IPS-NIHi11 (cell line): ENCODE measurements around the gene CHD1.
A peak's percentile ranks its signal among the peaks of the same experiment; 100 is the strongest.

Experiments
- DNase-seq: peaks from one replicate; pipeline ENCODE4 v3.0.0; 2012; ENCODE audit warnings: mixed read lengths, low spot score

CHD1 gene

GRCh38 chr5:98935206-98935605 is 6.4 kb upstream of the CHD1 start:
- no peak for DNase-seq

- DNase-seq = no peak
Measured at GRCh38 chr5:98934546-98934945, 5.7 kb upstream of the CHD1 start.

- DNase-seq = no peak
Measured at GRCh38 chr5:98933445-98934072, 4.8 kb upstream of the CHD1 start.

- DNase-seq = no peak
Measured at GRCh38 chr5:98930972-98931762, 2.4 kb upstream of the CHD1 start.

- no peak for DNase-seq
Measured at GRCh38 chr5:98929710-98930298, 997 bp upstream of the CHD1 start.

DNA sequence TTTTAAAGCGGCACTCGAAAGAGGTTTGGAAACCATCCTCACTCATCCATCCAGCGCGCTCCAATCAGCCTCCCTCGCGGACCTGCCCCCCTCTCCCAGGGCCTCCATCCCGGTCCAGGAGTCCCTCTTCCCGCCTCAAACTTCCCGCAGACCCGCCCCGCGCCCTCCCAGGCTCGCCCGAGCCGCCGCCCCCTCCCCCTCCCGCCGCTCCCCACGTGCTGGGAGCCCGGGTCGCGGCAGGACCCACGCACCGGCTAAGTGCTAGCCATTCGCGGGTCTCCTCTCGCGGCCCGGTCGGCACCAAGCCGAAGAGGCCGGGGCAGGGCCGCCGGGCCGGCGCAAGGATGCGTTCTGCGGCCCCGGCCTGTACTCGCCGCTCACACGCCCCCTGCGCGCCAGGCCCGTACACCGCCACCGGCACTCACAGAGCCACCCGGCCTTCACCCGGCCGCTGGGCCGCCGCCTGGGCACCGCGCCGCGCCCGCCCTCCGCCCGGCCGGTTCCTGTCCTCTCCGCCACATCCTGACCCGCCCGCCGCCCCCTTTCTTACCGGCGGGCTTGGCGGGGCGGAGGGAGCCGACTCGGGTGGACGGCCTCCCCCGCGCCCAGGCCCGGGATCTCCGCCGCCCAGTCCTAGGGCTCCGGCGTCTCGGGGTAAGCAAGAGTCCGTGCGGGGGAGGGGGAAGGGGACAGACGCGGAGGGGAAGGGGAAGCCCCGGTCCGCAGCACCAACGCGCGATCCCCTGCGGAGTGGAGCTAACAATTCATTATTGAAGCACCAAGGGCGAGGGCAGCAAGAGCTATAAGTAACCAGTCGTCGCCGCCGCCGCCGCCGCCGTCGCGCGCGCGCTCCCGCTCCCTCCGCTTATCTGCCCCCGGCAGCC is 576 bp downstream of the CHD1 start:
- peak; percentile 73 for DNase-seq

DNA sequence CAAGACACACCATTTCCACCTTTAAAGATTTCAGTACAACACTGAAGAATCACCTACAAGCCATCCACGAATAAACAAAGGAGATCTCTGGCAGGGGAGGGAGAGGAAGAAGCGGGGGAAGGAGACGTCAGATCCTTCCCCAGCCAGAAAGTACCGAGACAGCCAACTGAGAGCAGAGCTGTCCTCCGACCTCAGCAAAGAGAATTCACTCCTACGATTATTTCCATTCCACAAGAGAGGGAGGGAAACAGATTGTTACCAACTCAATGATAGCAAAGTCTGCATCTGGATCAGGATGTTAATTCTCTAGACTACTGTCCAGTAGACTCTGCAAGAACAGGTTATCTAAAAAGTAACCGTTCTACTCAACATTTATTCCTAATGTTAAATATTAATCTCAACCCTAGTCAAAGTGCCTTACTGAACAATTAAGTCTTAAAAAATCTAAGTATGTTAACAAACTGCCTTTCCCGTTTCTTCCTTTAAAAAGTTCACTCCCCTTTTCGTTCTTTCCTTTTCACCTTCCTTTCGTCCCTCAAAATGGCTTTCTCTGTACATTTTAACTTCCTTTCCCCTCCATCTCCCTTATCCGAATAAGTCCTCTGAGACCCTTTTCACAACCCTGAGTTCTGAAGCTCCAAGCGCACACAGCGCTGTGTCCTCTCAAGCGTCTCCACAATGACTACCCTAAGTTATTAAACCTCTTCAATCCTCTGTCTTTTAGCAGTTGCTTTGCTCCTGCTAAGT is 1.4 kb downstream of the CHD1 start:
- peak; percentile 41 for DNase-seq

DNA sequence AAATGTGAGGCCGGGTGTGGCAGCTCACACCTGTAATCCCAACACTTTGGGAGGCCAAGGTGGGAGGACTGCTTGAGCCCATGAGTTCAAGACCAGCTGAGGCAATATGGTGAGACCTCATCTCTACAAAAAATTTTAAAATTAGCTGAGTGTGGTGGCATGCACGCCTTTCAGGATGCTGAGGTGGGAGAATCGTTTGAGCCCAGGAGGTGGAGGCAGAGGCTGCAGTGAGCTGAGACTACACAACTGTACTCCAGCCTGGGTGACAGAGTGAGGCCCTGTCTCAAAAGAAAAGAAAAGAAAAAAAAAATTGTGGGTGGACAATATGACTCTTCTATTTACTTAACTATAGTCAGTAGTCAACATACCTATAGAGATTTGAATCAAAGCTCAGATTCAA is 4.8 kb downstream of the CHD1 start:
- no peak for DNase-seq

DNA sequence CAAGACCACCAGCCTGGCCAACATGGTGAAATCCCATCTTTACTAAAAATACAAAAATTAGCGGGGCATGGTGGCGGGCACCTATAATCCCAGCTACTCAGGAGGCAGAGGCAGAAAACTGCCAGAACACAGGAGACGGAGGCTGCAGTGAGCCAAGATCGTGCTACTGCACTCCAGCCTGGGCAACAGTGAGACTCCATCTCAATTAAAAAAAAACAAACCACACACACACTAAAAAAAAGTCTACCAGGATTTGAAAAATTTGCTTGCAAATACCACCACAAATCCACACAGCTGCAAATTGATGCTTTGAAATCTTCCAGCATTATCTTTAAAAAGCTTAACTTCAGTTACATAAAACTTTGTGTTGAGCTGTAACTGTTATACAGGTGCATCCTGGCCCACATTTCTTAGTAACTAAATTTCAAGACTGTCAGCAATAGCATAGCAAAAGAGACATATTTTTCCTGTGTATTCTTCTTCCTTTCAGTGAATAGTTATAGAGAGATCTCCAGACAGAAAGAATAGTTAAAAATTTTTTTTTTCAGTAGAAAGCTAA is 6.8 kb downstream of the CHD1 start:
- no peak for DNase-seq

DNA sequence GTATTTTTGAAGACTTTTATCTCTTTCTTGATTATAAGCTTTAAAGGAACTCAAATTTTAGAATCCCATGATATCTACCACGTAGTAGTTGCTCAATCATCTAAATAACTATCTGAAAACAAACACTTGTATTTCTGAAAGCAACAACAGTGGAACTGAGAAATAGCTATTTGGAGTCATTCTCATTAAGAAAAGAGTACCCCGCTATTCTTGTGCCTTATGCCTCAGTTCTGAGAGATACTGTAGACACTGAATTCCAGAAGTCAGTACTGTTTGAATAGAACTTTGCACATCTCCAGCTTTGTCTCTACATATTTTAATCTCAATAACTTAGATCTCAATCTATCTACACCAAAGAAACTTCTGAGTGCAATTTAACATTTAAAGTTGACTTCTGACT is 11.4 kb downstream of the CHD1 start:
- no peak for DNase-seq

DNA sequence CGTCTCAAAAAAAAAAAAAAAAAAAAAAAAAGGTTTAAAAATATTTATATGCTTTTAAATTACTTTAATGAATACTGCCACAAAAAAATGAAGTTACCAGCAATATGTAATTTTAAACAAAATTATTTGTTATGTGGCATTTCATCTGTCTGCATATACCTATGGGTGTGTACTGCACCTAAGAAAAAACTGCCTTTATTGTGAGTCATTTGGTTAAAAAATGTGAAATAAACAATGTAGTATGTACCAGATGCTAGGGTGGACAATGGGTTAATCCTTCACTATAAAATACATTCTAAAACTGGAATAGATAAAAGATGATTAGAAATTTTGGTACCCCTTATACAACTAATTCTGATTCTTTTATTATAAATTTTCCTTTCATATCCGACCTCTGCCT is 12.3 kb downstream of the CHD1 start:
- no peak for DNase-seq

DNA sequence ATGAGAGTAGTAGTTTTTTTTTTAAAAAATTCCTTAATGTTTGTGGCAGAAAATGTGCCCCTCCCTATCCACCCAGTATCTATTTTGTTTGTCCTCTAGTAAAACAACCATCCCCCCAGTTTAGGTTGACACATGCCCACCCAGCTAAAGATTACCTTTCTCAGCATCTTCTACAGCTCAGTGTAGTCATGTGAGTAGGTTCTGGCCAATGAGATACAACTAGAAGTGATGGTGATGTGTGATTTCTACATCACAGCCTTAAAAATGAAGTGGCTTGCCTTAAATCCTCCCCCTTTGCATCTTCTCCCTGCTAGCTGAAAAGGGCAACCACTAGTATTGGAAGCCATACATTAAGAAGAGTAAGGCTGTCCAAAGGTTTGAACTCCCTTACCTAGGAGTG is 14.9 kb downstream of the CHD1 start:
- no peak for DNase-seq

DNA sequence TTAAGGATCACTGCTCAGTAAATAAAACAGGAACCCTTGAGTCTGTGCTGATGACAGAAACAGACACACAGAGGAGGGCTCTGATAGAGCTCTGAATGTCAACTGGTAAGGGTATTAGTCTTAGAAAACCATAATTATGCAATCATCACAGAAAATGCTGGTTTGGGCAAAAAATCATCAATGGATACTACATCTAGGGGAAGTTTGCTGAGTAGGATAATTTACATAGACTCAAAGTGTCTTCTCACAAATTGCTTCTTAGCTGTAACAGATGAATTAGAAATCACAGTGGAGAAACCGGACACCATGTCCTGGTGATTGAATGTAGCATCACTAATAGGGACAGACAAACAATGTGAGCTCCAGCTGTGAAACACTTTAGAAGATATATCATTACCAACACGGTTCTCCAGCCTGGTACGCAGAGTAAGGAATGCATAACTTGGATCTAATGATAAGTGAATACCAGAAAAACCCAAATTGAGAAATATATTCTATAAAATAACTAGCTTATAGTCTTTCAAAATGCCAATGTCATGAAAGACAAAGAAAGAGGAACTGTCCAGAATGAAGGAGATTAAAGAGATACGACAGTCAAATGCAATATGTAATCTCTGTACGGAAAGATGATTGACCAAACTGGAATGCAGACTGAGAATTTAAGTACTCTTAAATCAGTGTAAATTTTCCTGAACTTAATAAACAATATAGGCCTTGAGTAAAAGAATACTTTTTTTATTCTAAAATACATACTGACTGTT is 17.3 kb downstream of the CHD1 start:
- no peak for DNase-seq

GRCh38 chr5:98909363-98909762 is 19.4 kb downstream of the CHD1 start:
- no peak for DNase-seq

- DNase-seq = no peak
Measured at GRCh38 chr5:98907951-98908350, 20.9 kb downstream of the CHD1 start.

DNA sequence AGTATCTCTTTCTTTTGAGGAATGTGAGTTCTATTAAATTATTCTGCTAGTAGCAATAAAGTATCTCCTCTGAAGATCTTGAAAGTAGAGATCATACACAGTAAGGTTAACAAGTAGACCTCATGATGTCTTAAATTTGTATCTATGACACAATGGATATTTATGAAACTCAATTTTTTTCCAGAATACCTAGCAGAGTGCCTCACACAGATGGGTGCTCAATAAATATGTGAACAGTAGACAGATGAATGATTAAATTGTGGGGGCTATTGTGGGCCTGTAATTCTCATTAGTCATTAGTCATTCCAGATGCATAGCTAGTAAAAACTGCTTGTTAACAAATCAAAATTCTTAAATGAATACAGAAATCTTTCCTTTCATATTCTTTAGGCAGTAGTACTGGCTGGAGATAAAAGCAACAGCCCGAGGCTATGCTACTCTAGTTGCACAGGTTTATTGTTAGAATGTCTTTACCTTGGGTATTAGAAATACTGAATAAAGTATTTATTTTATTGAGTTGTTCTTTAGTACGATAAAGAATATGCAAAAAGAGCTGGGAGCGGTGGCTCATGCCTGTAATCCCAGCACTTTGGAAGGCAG is 22.0 kb downstream of the CHD1 start:
- no peak for DNase-seq

DNA sequence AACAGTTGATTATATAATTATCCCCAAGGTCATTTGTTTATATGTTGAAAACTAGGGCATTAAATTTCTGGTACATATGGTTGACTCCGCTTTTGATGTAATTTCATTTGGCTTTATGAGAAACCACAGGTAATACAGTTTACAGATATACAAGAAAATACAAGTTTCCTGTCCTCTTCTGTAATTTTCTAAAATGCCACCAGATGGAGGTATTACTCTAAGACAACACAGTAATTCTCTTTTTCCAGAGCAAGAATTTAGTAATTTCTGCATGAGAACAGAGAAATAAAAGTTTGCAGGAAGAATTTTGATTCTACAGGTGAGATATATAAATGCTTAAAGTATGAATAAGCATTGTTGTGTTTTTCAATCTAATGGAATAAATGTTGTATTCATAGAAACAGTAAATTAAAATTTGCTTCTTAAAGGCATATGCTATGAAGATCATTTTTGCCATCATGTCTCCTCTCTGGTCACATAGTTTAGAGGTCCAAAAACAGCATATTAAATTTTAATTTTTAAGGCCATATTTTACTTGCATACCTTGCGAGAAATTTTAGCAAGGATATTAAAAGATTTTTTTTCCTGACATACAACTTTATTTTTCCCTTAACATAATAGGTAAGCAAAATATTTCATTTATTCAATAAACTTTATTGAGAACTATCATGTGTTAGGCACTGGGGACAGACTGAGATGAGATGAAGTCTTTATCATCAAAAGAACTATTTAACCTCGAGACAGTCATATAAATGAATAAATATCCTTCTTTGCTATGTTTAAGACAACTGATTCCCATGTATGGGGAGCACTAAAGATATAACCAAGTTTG is 22.7 kb downstream of the CHD1 start:
- no peak for DNase-seq

DNA sequence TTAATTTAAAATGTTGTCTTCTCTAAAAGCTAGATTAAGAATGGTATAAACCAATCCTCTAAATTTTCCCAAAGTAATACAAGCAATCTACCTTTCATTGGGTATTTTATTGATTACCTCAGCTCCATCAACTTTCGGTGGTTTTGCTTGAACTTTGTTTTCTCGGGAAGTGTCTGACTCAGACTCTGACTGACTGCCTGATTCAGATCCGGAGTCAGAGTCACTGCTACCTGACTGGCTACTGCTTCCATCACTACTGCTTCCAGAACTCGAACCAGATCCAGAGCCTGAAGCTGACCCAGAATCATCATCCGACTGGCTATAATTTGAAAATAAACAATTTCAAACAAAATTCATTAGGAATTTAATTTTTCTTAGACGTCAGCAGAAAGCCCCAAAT is 24.0 kb downstream of the CHD1 start:
- no peak for DNase-seq

- no peak for DNase-seq
Measured at GRCh38 chr5:98902733-98903132, 26.1 kb downstream of the CHD1 start.
